ENCODE data around the gene IL36G. TPM values are rescaled to one million over a fixed set of nuclear protein-coding genes. Genes with fewer than 3 reads are reported as not detected.

IL36G gene
- total RNA-seq, 1 donor = not detected

DNA sequence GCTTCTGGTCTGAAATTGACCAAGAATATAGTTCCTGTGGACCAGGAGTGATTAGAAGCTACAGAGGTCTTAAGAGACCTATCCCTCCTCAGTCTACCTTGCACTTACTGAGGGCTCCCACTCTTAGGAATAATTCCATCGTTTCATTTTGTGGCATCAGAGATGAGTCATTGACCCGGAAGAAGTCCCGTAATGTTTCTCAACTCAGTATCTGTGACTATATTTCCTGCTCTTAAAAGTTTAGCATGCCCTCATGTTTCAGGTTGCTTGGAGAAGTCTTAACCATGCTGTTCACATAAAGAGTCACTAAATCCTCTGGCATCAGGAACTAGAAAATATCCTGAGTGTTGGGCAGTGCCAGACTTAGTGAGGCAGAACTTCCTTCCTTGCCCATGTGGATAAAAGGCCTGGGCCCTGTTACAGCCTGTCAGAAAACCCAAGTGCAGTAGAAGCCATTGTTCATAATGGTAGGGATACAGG, 27.3 kb downstream of the IL36G start, which contains the start of gene IL36A:
IL36A (plus strand) TSS at position 430 of the 480 bp plus-strand sequence. CDS start 413 bp downstream, outside the sequence.
- TF ChIP-seq, protein P1, sequence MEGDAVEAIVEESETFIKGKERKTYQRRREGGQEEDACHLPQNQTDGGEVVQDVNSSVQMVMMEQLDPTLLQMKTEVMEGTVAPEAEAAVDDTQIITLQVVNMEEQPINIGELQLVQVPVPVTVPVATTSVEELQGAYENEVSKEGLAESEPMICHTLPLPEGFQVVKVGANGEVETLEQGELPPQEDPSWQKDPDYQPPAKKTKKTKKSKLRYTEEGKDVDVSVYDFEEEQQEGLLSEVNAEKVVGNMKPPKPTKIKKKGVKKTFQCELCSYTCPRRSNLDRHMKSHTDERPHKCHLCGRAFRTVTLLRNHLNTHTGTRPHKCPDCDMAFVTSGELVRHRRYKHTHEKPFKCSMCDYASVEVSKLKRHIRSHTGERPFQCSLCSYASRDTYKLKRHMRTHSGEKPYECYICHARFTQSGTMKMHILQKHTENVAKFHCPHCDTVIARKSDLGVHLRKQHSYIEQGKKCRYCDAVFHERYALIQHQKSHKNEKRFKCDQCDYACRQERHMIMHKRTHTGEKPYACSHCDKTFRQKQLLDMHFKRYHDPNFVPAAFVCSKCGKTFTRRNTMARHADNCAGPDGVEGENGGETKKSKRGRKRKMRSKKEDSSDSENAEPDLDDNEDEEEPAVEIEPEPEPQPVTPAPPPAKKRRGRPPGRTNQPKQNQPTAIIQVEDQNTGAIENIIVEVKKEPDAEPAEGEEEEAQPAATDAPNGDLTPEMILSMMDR (IDR thresholded peaks at IDR 0.05; ENCODE audit: insufficient read depth, low read length) = no peak
- no peak within 1 kb of the TSS for H3K4me3 ChIP-seq (ENCODE audit: low read depth, low read length)
- peak; percentile 2 for DNase-seq (ENCODE audit: low read depth)

DNA sequence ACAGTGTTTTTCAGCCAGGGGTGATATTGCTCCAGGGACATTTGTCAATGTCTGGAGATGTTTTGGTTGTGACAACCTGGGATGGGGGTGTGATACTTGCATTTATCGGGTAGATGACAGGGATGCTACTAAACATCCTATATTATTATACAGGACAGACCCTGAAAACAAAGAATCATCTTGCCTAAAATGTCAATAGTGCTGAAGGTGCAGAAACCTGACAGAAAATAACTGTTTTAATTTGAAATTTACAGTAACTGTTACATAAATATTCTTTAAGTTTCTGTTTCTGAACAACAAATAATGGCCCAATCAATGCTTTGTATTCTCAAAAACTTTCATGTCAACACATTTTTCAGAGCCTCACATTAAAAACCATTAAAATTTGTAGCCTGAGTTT, 29.4 kb downstream of the IL36G start:
- DNase-seq (ENCODE audit: low read depth) = no peak
- TF ChIP-seq, protein P1 (IDR thresholded peaks at IDR 0.05; ENCODE audit: insufficient read depth, low read length) = no peak
- no peak overlapping the region for H3K4me3 ChIP-seq (ENCODE audit: low read depth, low read length)

DNA sequence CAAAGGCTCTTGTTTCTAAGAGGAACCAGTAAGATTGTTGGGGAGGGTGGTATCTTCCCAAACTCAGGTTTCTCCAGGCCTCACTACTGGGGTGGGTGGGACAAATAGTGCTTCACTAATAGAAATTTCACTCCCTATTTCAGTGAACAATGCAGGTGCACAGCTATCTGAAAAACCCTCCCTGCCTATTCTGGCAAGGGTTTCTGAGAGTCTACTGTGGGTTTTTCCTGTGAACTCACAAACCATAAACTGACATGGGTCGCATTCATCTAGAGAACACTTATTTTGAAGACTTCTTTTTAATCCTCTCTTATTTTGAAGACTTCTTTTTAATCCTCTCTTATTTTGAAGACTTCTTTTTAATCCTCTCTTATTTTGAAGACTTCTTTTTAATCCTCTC, 31.8 kb downstream of the IL36G start:
- DNase-seq (ENCODE audit: low read depth) = no peak
- TF ChIP-seq, protein P1 (IDR thresholded peaks at IDR 0.05; ENCODE audit: insufficient read depth, low read length) = no peak
- H3K4me3 ChIP-seq (ENCODE audit: low read depth, low read length) = no peak overlapping the region

DNA sequence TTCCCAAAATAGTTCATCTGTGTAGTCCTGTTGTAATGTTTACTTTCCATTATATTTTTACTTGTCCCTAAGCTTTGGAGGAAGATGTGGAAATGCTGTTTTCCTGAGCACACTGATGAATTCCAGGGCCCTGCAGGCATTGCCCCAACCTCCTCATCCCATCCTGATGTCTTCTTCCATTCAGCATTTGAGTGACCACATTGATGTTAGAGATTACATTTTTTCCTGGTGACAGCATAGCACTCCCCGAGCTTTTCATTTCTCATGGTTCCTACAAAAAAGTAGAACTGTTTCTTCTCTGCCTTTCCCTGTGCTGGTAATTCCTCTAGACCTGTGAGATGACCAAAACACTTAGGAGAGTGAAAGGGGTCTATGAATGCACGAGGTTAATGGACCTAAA, 32.3 kb downstream of the IL36G start:
- TF ChIP-seq, protein P1 (IDR thresholded peaks at IDR 0.05; ENCODE audit: insufficient read depth, low read length) = no peak
- DNase-seq (ENCODE audit: low read depth) = peak; percentile 58
- no peak overlapping the region for H3K4me3 ChIP-seq (ENCODE audit: low read depth, low read length)

DNA sequence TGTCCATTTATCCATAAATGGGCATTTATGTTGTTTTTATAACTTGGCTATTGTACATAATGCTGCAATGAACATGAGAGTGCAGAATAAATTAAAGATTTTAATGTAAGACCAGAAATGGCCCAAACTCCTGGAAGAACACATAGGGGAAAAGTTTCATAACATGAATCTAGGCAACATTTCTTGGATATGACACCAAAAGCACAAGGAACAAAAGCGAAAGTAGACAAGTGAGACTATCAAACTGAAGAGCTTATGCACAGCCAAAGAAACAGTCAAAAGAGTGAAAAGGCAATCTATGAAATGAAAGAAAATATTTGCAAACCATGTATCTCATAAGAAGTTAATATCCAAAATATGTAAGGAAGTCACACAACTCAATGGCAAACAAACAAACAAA, 33.3 kb downstream of the IL36G start:
- TF ChIP-seq, protein P1 (IDR thresholded peaks at IDR 0.05; ENCODE audit: insufficient read depth, low read length) = no peak
- peak; percentile 7 for DNase-seq (ENCODE audit: low read depth)

DNA sequence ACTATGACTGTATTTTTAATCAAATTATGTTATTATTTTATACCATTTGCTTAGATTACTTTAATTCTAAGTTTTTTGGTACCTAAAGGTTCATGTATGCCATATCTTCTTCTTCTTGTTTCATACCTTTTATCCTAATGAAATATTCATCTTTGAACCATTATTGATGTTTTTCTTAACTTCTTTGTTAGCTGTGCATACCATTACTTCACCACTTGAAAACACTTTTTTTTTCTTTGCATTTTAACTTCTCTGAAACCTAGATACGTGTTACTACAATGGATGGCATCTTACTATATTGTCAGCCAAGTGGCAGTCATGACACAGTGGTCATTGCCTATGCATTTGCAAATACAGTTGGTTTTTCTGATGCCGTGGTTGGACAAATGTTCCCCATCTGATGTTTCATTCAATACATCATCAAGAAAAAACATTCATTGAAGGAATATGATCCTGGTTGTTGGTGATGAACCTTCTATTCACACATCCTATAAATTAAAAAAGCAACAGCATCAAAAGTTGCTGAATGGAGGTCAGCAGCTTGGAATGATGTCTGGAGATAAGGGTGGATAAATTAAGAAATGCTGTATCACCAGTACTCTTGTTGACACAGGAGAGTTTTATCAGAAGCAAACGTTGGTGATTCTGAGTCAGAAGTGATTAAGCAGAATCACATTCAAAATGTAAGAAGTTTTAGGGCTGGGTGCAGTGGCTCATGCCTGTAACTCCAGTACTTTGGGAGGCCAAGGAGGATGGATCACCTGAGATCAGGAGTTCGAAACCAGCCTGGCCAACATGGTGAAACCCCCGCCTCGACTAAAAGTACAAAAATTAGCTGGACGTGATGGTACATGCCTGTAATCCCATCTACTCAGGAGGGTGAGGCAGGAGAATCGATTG, 34.9 kb downstream of the IL36G start:
- peak; percentile 82 for DNase-seq (ENCODE audit: low read depth)
- H3K4me3 ChIP-seq (ENCODE audit: low read depth, low read length) = no peak overlapping the region
- TF ChIP-seq, protein P1 (IDR thresholded peaks at IDR 0.05; ENCODE audit: insufficient read depth, low read length) = no peak

More for the DNA sequence above, 33.3 kb downstream of the IL36G start:
- H3K4me3 ChIP-seq (ENCODE audit: low read depth, low read length) = no peak overlapping the region
